ENCODE results near the gene CLCN6.

Gene CLCN6

DNA sequence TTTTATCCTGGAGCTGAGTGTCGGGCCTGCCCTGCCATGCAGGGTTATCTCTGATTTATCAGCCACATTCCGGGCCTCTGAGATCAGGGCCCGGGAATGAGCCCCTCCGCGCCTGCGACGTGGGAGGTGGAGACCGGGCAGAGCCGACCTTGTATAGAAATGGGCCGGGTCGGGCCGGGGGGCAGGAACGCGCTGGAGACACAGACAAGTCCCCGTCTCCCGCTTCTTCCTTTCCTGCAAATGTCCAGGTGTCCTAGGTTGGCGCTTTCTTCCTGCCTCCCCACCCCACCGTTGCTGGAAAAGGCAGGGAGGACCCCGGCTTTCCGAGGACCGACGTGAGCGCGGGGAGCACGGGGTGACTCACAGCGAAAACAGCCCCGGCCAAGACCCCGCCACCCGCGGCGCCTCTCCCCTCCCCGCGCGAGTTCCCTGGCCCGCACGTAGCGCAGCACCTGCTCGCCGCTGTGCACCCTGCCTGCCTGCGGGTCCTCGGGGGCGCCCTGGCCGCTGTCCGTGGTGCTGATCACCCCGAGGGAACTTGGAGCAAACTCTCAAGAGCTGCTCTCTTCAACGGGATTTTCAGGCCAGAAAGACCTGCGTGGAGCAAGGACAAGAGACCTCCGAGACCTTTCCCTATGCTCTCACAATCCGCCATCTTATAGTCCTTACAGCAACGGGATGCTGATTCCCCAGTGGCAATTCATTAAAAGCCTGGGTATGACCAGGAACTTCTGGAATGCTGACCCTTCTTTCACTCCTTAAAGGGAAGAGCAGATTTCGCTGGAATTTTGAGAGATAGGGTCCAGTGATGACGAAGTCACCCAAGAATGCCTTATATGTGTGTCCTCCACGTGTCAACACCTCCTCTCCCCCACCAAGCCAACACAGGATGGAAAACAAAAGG, 53.2 kb downstream of the CLCN6 start:
- peak; percentile 52 to 53 for DNase-seq (ENCODE audit: low read depth in 1 of 2, low spot score in 1 of 2)
- H3K27ac ChIP-seq (replicated peaks): no peak overlapping the region
- TF ChIP-seq, protein P1, sequence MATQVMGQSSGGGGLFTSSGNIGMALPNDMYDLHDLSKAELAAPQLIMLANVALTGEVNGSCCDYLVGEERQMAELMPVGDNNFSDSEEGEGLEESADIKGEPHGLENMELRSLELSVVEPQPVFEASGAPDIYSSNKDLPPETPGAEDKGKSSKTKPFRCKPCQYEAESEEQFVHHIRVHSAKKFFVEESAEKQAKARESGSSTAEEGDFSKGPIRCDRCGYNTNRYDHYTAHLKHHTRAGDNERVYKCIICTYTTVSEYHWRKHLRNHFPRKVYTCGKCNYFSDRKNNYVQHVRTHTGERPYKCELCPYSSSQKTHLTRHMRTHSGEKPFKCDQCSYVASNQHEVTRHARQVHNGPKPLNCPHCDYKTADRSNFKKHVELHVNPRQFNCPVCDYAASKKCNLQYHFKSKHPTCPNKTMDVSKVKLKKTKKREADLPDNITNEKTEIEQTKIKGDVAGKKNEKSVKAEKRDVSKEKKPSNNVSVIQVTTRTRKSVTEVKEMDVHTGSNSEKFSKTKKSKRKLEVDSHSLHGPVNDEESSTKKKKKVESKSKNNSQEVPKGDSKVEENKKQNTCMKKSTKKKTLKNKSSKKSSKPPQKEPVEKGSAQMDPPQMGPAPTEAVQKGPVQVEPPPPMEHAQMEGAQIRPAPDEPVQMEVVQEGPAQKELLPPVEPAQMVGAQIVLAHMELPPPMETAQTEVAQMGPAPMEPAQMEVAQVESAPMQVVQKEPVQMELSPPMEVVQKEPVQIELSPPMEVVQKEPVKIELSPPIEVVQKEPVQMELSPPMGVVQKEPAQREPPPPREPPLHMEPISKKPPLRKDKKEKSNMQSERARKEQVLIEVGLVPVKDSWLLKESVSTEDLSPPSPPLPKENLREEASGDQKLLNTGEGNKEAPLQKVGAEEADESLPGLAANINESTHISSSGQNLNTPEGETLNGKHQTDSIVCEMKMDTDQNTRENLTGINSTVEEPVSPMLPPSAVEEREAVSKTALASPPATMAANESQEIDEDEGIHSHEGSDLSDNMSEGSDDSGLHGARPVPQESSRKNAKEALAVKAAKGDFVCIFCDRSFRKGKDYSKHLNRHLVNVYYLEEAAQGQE (IDR thresholded peaks at IDR 0.05; ENCODE audit: insufficient replicate concordance, low read depth): peak; percentile 100
- TF ChIP-seq CTCF (IDR thresholded peaks at IDR 0.05; ENCODE audit: insufficient read depth, low read length): no peak
- H3K27me3 ChIP-seq (ENCODE audit: insufficient read depth, poor library complexity, severe bottlenecking): peaks cover 18% of the 10 kb centered on the region
- H3K4me3 ChIP-seq (replicated peaks; ENCODE audit: insufficient read depth, low read length): no peak overlapping the region

DNA sequence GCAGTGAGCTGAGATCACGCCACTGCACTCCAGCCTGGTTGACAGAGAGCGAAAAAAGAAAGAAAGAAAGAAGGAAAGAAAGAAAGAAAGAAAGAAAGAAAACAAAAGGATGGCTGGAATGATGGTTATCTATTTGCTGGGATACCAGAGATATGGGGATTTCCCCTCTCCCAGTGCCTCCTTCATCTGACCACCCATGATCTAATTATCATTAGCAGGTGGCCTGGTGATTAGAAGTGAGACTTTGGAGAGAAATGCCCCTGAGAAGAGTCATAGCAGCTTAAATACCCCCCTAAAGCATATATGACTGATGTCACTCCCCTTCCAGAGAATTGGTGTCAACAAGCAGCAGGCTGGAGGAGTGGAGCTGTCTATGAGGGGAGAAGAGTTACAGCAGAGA, 54.1 kb downstream of the CLCN6 start:
- TF ChIP-seq, protein P1 (IDR thresholded peaks at IDR 0.05; ENCODE audit: insufficient replicate concordance, low read depth): no peak
- TF ChIP-seq GABPA (IDR thresholded peaks at IDR 0.05; ENCODE audit: low read depth): no peak
- no peak for TF ChIP-seq CTCF (IDR thresholded peaks at IDR 0.05; ENCODE audit: insufficient read depth, low read length)
- no peak for TF ChIP-seq SPI1 (IDR thresholded peaks at IDR 0.05; ENCODE audit: borderline replicate concordance, low read depth)
- TF ChIP-seq POLR2AphosphoS5 (IDR thresholded peaks at IDR 0.05; ENCODE audit: low read depth): no peak
- DNase-seq (ENCODE audit: low read depth in 1 of 2, low spot score in 1 of 2): no peak
- Histone ChIP-seq H3K4me3 (replicated peaks; ENCODE audit: insufficient read depth, low read length) (no peak overlapping the region), H3K27ac (replicated peaks) (no peak overlapping the region), H3K27me3 (ENCODE audit: insufficient read depth, poor library complexity, severe bottlenecking) (peaks cover 18% of the 10 kb centered on the region)

GRCh38 chr1:11860587-11860986, 54.6 kb downstream of the CLCN6 start:
- no peak for DNase-seq (ENCODE audit: low read depth in 1 of 2, low spot score in 1 of 2)
- TF ChIP-seq, protein P1 (IDR thresholded peaks at IDR 0.05; ENCODE audit: insufficient replicate concordance, low read depth): no peak
- TF ChIP-seq GABPA (IDR thresholded peaks at IDR 0.05; ENCODE audit: low read depth) (no peak), POLR2AphosphoS5 (IDR thresholded peaks at IDR 0.05; ENCODE audit: low read depth) (no peak), SPI1 (IDR thresholded peaks at IDR 0.05; ENCODE audit: borderline replicate concordance, low read depth) (peak; percentile 36; the same call in 1 of the 2 replicates)
- peaks cover 18% of the 10 kb centered on the region for H3K27me3 ChIP-seq (ENCODE audit: insufficient read depth, poor library complexity, severe bottlenecking)
- H3K4me3 ChIP-seq (replicated peaks; ENCODE audit: insufficient read depth, low read length): no peak overlapping the region
- no peak overlapping the region for H3K27ac ChIP-seq (replicated peaks)

All from HL-60 (cell line).